ENCODE results near the gene CCSER2. TPM values are rescaled to one million over a fixed set of nuclear protein-coding genes. Genes with fewer than 3 reads are reported as not detected.

The CCSER2 gene
- total RNA-seq, 1 experiment from 2014 or later = 56.6 TPM

- CTCF ChIA-PET = interaction anchor here (0.6 kb wide), 1 partner anchor 221 kb away, joined by 11 read pairs; no protein-coding TSS in a partner anchor
- H3K79me2 ChIP-seq (ENCODE audit: low read depth) = peaks cover 31% of the 10 kb centered on the region
These were observed 26.7 kb downstream of the CCSER2 start for GRCh38 chr10:84355106-84355505.

GRCh38 chr10:84356928-84357327 lies 28.5 kb downstream of the CCSER2 start:
- no peak overlapping the region for H3K4me2 ChIP-seq
- DNase-seq = no peak
- POLR2A ChIA-PET (ENCODE audit: unreplicated experiment) = interaction anchor here (0.5 kb wide), 1 partner anchor 135 kb away, joined by 3 read pairs; no protein-coding TSS in a partner anchor
- H3K36me3 ChIP-seq (ENCODE audit: low read depth) = no peaks in the 10 kb centered on the region
- H3K9me2 ChIP-seq (ENCODE audit: insufficient read depth) = no peaks in the 10 kb centered on the region
- peaks cover 38% of the 10 kb centered on the region for H3K79me2 ChIP-seq (ENCODE audit: low read depth)
- no peaks in the 10 kb centered on the region for H3K4me1 ChIP-seq (replicated peaks; ENCODE audit: insufficient read depth)
- H3K9me3 ChIP-seq (ENCODE audit: insufficient read depth, low read depth) = no peaks in the 10 kb centered on the region
- H3K27ac ChIP-seq = no peak overlapping the region
- BruUV-seq (replicated peaks) = no TSS peak
- no peaks in the 10 kb centered on the region; the same call in 1 of the 2 replicates for H3F3A ChIP-seq (ENCODE audit: insufficient read depth, low read depth)
- TF ChIP-seq EZH2 (IDR thresholded peaks at IDR 0.05; ENCODE audit: low read depth) (no peak), CTCF (conservative IDR thresholded peaks at IDR 0.05) (no peak)
- no peak overlapping the region for H3K4me3 ChIP-seq
- CTCF ChIA-PET = no interaction called here
- H3K27me3 ChIP-seq (ENCODE audit: insufficient read depth, low read depth) = no peaks in the 10 kb centered on the region
- no peak overlapping the region for H2AFZ ChIP-seq
- 0 out of 2 replicates have a peak, but pooled peaks cover 10% of the 10 kb centered on the region for H4K20me1 ChIP-seq (ENCODE audit: insufficient read depth)
- intact Hi-C loops (cut with micrococcal nuclease; ENCODE audit: unreplicated experiment) = no loop called here

More at GRCh38 chr10:84355106-84355505, 26.7 kb downstream of the CCSER2 start:
- Histone ChIP-seq H3K4me2 (no peak overlapping the region), H3K27ac (no peak overlapping the region), H4K20me1 (ENCODE audit: insufficient read depth) (0 out of 2 replicates have a peak, but pooled peaks cover 7% of the 10 kb centered on the region), H3K9me2 (ENCODE audit: insufficient read depth) (no peaks in the 10 kb centered on the region), H2AFZ (no peak overlapping the region), H3K36me3 (ENCODE audit: low read depth) (no peaks in the 10 kb centered on the region), H3K9me3 (ENCODE audit: insufficient read depth, low read depth) (no peaks in the 10 kb centered on the region), H3K4me1 (replicated peaks; ENCODE audit: insufficient read depth) (no peaks in the 10 kb centered on the region), H3K4me3 (no peak overlapping the region), H3F3A (ENCODE audit: insufficient read depth, low read depth) (no peaks in the 10 kb centered on the region; the same call in 1 of the 2 replicates), H3K27me3 (ENCODE audit: insufficient read depth, low read depth) (no peaks in the 10 kb centered on the region)
- no peak for DNase-seq
- POLR2A ChIA-PET (ENCODE audit: unreplicated experiment) = no interaction called here
- BruUV-seq (replicated peaks) = no TSS peak
- intact Hi-C loops (cut with micrococcal nuclease; ENCODE audit: unreplicated experiment) = no loop called here
- TF ChIP-seq EZH2 (IDR thresholded peaks at IDR 0.05; ENCODE audit: low read depth) = no peak
- TF ChIP-seq CTCF (conservative IDR thresholded peaks at IDR 0.05) = no peak

- Histone ChIP-seq H3K36me3 (ENCODE audit: low read depth) (no peaks in the 10 kb centered on the region), H3K4me2 (no peak overlapping the region), H3K9me2 (ENCODE audit: insufficient read depth) (no peaks in the 10 kb centered on the region), H3K9me3 (ENCODE audit: insufficient read depth, low read depth) (no peaks in the 10 kb centered on the region), H4K20me1 (ENCODE audit: insufficient read depth) (peaks cover 7% of the 10 kb centered on the region; the same call in 1 of the 2 replicates), H3K27ac (no peak overlapping the region), H3K27me3 (ENCODE audit: insufficient read depth, low read depth) (no peaks in the 10 kb centered on the region), H2AFZ (no peak overlapping the region), H3K4me1 (replicated peaks; ENCODE audit: insufficient read depth) (no peaks in the 10 kb centered on the region), H3F3A (ENCODE audit: insufficient read depth, low read depth) (no peaks in the 10 kb centered on the region; the same call in 1 of the 2 replicates), H3K4me3 (no peak overlapping the region), H3K79me2 (ENCODE audit: low read depth) (peaks cover 30% of the 10 kb centered on the region)
- POLR2A ChIA-PET (ENCODE audit: unreplicated experiment) = no interaction called here
- intact Hi-C loops (cut with micrococcal nuclease; ENCODE audit: unreplicated experiment) = no loop called here
- BruUV-seq (replicated peaks) = no TSS peak
- DNase-seq = no peak
- TF ChIP-seq EZH2 (IDR thresholded peaks at IDR 0.05; ENCODE audit: low read depth) (no peak), CTCF (conservative IDR thresholded peaks at IDR 0.05) (no peak)
- CTCF ChIA-PET = interaction anchor here (1.2 kb wide), 1 partner anchor 178 kb away, joined by 3 read pairs; no protein-coding TSS in a partner anchor
These were observed 30.4 kb downstream of the CCSER2 start for GRCh38 chr10:84358743-84359142.
